Activated B cell treated with CpG ODN at 0.5 μM for 24 hours (primary cell): ENCODE data around the gene RANBP9. TPM values are rescaled to one million over a fixed set of nuclear protein-coding genes. Genes with fewer than 3 reads are reported as not detected.

Source experiments
- ATAC-seq: fragments of 200-7000 bp; cut with Tn5 transposase; one replicate; pipeline ENCODE4 v1.10.0; 2021; ENCODE audit warnings: low read depth, mild to moderate bottlenecking, moderate library complexity
- CTCF ChIA-PET: fragments of 350-600 bp; sonication (Branson Sonifier 250); formaldehyde crosslinking; loops from one replicate; lab custom pipeline; 2021; ENCODE audit warnings: antibody characterized with exemption; lab: Charles Lee
- POLR2A ChIA-PET: fragments of 350-600 bp; sonication (Branson Sonifier 250); formaldehyde crosslinking; loops from one replicate; lab custom pipeline; 2021; ENCODE audit warnings: antibody characterized with exemption; lab: Charles Lee
- DNase-seq: peaks from one replicate; pipeline ENCODE4 v3.0.0; 2022
- H3K27ac Mint-ChIP-seq: one replicate; pipeline ENCODE4 v1.8.0; 2020; ENCODE audit warnings: mixed read lengths
- H3K27me3 Mint-ChIP-seq: one replicate; pipeline ENCODE4 v1.8.0; 2021; ENCODE audit warnings: mixed read lengths
- H3K36me3 Mint-ChIP-seq: one replicate; pipeline ENCODE4 v1.8.0; 2021; ENCODE audit warnings: low read depth, mixed read lengths
- H3K4me1 Mint-ChIP-seq: one replicate; pipeline ENCODE4 v1.8.0; 2021; ENCODE audit warnings: mixed read lengths
- H3K4me3 Mint-ChIP-seq: one replicate; pipeline ENCODE4 v1.8.0; 2020; ENCODE audit warnings: mild to moderate bottlenecking, mixed read lengths
- H3K9me3 Mint-ChIP-seq: one replicate; pipeline ENCODE4 v1.8.0; 2020; ENCODE audit warnings: mixed read lengths
- intact Hi-C: fragments of 100-400 bp; cut with micrococcal nuclease; formaldehyde crosslinking; loops from one replicate; pipeline ENCODE4 v1.15.1; 2024
- total RNA-seq: library from RNA; stranded (reverse); gene quantifications from 2 replicates; pipeline ENCODE4 v1.2.3, GENCODE V29; 2022
- TF ChIP-seq, protein P1 (sequence below): fragments of 200-600 bp; IDR thresholded peaks from one replicate; pipeline ENCODE4 v1.8.0; 2022; ENCODE audit warnings: antibody characterized with exemption, mild to moderate bottlenecking

Gene RANBP9
- total RNA-seq, 1 donor from 2014 or later: 34.7 TPM

DNA sequence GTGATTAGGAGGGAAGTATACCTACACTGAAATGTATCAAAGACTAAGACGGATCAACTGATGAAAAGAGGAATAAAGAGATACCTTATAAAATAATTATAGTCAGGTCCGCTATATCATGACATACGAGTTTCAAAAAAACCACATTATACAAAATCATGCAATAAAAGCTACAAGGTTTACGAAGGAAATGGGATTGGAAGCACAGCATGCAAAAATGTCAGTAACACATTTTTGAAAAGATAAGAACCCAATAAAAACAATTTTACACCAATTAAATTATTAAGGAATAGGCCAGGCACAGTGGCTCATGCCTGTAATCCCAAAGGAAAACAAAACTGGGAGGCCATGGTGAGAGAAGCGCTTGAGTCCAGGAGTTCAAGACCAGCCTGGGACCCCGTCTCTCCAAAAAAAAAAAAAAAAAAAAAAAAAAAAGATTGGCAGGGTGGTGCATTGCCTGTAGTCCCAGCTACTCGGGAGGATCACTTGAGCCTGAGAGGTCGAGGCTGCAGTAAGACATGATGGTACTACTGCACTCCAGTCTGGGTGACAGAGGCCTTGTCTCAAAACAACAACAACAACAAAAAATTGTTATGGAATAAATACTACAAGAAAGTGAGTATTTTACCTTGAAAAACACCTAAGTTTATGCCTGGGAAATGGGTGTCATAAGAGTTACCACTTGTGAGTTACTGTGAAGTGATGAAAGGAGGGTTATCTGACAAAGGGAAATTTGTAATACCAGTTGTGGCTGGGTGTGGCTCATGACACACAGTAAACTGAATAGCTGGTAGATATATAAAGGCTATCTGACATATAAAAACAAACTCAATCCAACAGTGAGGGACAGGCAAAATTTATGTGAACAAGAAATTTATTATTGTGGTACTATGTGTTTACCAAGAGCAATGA lies 45.2 kb downstream of the RANBP9 start:
- H3K9me3 Mint-ChIP-seq: peaks cover 2% of the 10 kb centered on the region
- H3K4me3 Mint-ChIP-seq: no peak overlapping the region
- H3K27ac Mint-ChIP-seq: no peak overlapping the region
- ATAC-seq (no peak), DNase-seq (no peak)
- H3K27me3 Mint-ChIP-seq: no peaks in the 10 kb centered on the region
- ChIA-PET CTCF (no interaction called here), POLR2A (no interaction called here)
- H3K4me1 Mint-ChIP-seq: peaks cover 70% of the 10 kb centered on the region
- TF ChIP-seq, protein P1, sequence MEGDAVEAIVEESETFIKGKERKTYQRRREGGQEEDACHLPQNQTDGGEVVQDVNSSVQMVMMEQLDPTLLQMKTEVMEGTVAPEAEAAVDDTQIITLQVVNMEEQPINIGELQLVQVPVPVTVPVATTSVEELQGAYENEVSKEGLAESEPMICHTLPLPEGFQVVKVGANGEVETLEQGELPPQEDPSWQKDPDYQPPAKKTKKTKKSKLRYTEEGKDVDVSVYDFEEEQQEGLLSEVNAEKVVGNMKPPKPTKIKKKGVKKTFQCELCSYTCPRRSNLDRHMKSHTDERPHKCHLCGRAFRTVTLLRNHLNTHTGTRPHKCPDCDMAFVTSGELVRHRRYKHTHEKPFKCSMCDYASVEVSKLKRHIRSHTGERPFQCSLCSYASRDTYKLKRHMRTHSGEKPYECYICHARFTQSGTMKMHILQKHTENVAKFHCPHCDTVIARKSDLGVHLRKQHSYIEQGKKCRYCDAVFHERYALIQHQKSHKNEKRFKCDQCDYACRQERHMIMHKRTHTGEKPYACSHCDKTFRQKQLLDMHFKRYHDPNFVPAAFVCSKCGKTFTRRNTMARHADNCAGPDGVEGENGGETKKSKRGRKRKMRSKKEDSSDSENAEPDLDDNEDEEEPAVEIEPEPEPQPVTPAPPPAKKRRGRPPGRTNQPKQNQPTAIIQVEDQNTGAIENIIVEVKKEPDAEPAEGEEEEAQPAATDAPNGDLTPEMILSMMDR: no peak
- peaks cover 10% of the 10 kb centered on the region for H3K36me3 Mint-ChIP-seq
- intact Hi-C loops: loop anchor here (5.0 kb wide), 1 partner anchor 36 kb away; no protein-coding TSS in a partner anchor

DNA sequence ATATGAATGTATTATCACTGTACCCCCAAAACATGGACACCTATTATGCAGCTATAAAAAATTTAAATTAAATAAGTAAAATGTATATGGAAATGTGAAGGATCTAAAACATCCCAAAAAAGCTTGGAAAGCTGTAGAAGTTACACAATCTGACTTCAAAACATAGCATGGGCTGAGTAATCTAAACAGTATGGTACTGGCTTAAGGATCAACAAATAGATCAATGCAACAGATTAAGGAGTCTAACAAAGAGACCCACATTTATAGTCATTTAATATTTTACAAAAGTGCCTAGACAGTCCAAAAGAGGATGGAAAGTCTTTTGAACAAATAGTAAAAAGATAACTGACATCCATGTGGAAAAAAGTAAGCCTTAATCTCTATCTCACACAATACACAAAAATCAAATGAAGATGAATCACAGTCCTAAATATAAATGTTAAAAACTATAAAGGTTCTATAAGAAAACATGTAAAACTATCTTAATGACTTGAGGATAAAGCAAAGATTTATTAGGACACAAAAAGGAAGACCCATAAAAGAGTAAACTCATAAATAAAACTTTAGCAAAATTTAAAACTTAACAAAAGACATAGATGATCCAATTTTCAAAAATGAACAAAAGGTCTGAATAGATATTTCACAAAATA lies 46.8 kb downstream of the RANBP9 start:
- POLR2A ChIA-PET: interaction anchor here (1.1 kb wide), 1 partner anchor 13 kb away, joined by 3 read pairs; no protein-coding TSS in a partner anchor
- intact Hi-C loops: loop anchor here (2.0 to 5.0 kb wide), 2 partner anchors 16 to 37 kb away; no protein-coding TSS in a partner anchor
- peaks cover 4% of the 10 kb centered on the region for H3K36me3 Mint-ChIP-seq
- H3K27me3 Mint-ChIP-seq: no peaks in the 10 kb centered on the region
- TF ChIP-seq, protein P1: no peak
- no peaks in the 10 kb centered on the region for H3K9me3 Mint-ChIP-seq
- no peak for DNase-seq
- CTCF ChIA-PET: no interaction called here
- ATAC-seq: no peak
- peaks cover 82% of the 10 kb centered on the region for H3K4me1 Mint-ChIP-seq
- H3K27ac Mint-ChIP-seq: no peak overlapping the region
- no peak overlapping the region for H3K4me3 Mint-ChIP-seq

DNA sequence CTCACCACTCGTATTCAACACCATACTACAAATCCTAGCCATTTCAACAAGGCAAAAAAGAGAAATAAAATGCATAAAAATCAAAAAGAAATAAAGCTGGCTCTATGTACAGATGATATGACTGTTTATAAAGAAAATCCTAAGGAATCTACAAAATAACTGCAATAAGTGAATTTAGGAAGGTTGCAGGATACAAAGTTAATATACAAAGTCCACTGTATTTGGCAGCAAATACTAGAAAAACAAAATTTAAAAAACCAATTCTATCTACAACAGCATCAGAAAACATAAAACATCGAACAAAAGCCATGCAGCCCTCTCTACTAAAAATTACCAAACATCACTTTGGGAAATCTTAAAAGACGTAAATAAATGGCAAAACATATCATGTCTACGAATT lies 47.6 kb downstream of the RANBP9 start:
- no peak overlapping the region for H3K27ac Mint-ChIP-seq

DNA sequence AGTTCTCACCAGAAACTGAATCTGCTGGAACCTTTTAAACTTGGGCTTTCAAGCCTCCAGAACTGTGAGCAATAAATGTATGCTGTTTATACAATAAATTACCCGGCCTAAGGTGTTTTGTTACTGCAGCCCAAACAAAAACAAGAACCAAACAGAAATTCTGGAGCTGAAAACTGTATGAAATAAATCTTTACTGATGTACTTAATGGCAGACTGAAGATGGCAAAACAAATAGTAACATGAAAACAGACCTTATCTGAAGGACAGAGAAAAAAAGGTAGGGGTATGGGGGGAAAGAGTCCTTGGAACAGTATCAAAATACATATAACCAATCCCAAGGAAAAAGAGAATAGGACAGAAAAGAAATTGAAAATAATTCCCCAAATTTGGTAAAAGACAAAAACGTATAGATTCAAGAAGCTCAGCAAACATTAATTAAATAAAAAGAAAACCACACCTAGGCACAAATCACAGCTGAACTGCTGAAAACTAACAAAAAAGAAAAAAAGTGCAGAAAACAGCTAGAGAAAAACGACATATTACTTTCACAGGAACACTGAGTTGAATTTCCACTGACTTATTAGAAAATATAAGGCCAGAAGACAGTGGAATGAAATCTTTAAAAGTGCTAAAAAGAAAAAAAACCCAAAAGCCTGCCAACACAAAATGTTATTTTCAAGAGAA lies 48.8 kb downstream of the RANBP9 start:
- ChIA-PET POLR2A (no interaction called here), CTCF (interaction anchor here (0.6 kb wide), 1 partner anchor 505 kb away, joined by 3 read pairs; no protein-coding TSS in a partner anchor)
- TF ChIP-seq, protein P1: no peak
- no peak overlapping the region for H3K27ac Mint-ChIP-seq
- H3K36me3 Mint-ChIP-seq: no peaks in the 10 kb centered on the region
- no peaks in the 10 kb centered on the region for H3K27me3 Mint-ChIP-seq
- H3K4me3 Mint-ChIP-seq: no peak overlapping the region
- no peak for DNase-seq
- H3K9me3 Mint-ChIP-seq: no peaks in the 10 kb centered on the region
- no peak for ATAC-seq
- intact Hi-C loops: no loop called here
- peaks cover 65% of the 10 kb centered on the region for H3K4me1 Mint-ChIP-seq

More for the DNA sequence above, 47.6 kb downstream of the RANBP9 start:
- CTCF ChIA-PET: no interaction called here
- no peaks in the 10 kb centered on the region for H3K36me3 Mint-ChIP-seq
- no peaks in the 10 kb centered on the region for H3K9me3 Mint-ChIP-seq
- H3K4me1 Mint-ChIP-seq: peaks cover 76% of the 10 kb centered on the region
- no peak overlapping the region for H3K4me3 Mint-ChIP-seq
- TF ChIP-seq, protein P1: no peak
- POLR2A ChIA-PET: interaction anchor here (1.1 kb wide), 1 partner anchor 14 kb away, joined by 3 read pairs; no protein-coding TSS in a partner anchor
- intact Hi-C loops: loop anchor here (2.0 kb wide), 1 partner anchor 17 kb away; no protein-coding TSS in a partner anchor
- no peak for DNase-seq
- no peak for ATAC-seq
- H3K27me3 Mint-ChIP-seq: no peaks in the 10 kb centered on the region
